ENCODE measurements around the gene NFIB. TPM values are rescaled to one million over a fixed set of nuclear protein-coding genes. Genes with fewer than 3 reads are reported as not detected.

NFIB gene
- 6.1 to 12.1 TPM (median 10.8 TPM) in 5 replicates for total RNA-seq (2022; extraction: Qiagen RNA extraction; ENCODE audit: low read depth)

GRCh38 chr9:14313951-14314423, at the start of gene NFIB:
NFIB (minus strand) TSS chr9:14314141; CDS start chr9:14313511, 630 bp downstream.

